HG03342 (cell line): ENCODE results near the gene SLC9A2.

Experiments used
- ATAC-seq: cut with Tn5 transposase; IDR thresholded peaks from one replicate; pipeline ENCODE4 v1.9.1; 2021; ENCODE audit warnings: mild to moderate bottlenecking, moderate library complexity; ENCODE audit not compliant: unreplicated experiment

SLC9A2 gene

GRCh38 chr2:102615620-102616436 is 3.5 kb upstream of the SLC9A2 start:
- ATAC-seq = peak; percentile 94

GRCh38 chr2:102618452-102619413 is 620 bp upstream of the SLC9A2 start:
- no peak for ATAC-seq

DNA sequence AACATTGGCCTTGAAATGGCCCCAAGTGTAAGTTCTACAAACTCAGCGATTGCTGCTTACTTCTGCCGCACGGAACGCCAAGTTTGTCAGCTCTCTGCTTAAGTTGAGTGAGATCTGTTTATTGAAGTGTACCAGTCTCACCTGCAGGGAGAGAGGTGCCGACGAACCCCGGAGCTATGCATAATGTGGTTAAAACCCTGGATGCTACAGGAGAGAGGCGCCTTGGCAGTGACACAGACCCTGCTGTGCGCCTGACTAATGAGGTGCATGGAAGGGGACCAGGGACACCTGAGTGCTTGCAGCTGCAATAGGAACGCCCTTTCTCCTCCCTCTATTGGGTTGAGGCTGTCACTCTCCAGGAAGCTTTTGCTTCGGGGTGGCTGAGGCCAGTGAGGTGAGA is 979 bp downstream of the SLC9A2 start:
- ATAC-seq = no peak

DNA sequence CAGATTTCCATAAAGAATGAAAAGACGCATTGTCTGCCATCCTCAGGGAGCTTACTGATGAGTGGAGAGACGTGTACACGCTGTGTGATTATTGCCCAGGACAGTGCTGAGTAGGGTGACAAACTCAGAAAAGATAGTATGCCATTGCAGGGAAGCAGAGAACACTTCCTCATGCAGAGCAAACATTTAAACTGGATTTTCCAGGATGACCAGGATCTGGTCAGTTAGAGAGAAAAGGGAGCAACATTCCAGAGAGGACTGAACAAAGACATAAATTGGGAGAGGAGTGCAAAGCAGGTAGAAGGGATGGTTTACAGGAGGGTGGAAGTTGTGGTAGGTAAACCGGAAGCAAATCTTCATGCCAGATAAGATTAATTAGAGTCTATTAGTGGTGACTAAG is 2.3 kb downstream of the SLC9A2 start:
- ATAC-seq = no peak

DNA sequence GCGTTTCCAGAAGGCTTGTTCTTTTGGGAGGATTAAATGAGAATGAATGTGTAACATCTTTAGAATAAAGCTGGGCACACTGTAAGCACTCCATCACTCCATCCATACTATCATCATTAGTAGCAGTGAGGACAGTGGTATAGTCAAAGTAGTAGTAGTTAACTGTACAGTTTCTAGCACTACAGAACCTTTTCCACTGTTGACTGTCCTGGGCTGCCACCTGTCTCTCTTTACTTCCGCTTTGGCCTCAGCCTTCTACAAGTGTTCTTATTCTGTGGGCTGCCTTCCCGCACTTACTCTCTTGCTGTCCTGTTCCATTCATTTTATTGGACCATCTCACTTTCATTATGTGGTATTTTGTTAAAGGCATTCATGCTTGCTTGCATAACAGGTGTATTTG is 3.3 kb downstream of the SLC9A2 start:
- ATAC-seq = no peak

DNA sequence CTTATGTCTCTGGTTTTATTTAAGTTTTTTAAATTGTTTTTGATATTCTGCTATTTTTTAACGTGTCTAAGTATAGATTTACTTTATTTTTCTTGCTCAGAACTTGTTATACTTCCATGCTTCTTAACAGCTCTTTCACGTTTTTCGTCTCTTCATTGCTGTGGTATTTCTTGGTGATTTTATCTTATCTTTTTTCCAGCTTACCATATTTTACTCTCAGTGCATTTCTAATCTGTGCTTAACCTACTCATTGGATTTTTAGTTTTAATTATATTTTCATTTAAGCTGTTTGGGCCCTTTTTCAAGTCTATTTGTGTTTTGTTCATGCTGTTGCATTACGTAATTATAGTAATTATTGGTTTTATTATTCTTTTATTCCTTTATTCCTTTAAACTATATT is 11.1 kb downstream of the SLC9A2 start:
- ATAC-seq = no peak

GRCh38 chr2:102632380-102633175 is 13.2 kb downstream of the SLC9A2 start:
- no peak for ATAC-seq

GRCh38 chr2:102634831-102635241 is 15.5 kb downstream of the SLC9A2 start:
- no peak for ATAC-seq

GRCh38 chr2:102635317-102635716 is 16.0 kb downstream of the SLC9A2 start:
- no peak for ATAC-seq

GRCh38 chr2:102636283-102636907 is 17.0 kb downstream of the SLC9A2 start:
- no peak for ATAC-seq

GRCh38 chr2:102637358-102637757 is 18.0 kb downstream of the SLC9A2 start:
- ATAC-seq = no peak

- ATAC-seq = no peak
These were observed 20.1 kb downstream of the SLC9A2 start for GRCh38 chr2:102639429-102639828.

- no peak for ATAC-seq
These were observed 32.8 kb downstream of the SLC9A2 start for GRCh38 chr2:102652126-102652525.

GRCh38 chr2:102657770-102658169 is 38.4 kb downstream of the SLC9A2 start:
- peak; percentile 71 for ATAC-seq

DNA sequence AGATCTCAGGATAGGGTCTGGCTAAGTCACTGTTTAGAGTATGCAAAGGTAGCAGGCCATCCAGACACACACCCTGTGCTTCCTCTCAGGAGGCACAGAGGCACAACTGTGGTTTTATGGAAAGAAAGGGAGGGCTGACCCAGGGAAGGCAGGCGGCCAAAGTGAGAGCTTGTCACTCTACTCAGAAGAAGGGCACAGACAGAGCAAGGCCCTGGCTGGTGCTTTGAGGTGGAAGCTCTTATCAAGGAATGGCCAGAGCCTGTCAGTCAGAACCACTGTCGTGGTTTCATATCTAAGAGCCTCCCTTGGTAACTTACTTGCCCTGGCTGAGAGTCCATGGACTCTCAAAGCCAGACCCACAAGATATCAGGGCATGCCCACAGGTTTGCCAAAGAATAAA is 40.7 kb downstream of the SLC9A2 start:
- no peak for ATAC-seq

DNA sequence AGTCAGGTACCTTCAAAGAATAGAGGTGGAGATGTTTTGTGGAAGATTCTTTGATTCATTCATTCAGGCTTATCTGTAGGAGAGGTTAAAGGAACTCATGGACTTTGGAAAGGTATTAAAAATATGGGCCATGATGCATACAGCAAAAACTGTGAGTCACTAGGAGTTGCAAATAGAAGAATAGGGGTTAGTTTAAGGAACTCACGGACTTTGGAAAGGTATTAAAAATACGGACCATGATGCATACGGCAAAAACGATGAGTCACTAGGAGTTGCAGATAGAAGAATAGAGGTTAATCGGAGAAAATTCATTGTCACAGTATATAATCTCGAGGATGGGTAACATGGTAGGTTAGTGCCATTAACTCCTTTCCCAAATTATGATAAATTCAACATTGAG is 41.2 kb downstream of the SLC9A2 start:
- no peak for ATAC-seq

DNA sequence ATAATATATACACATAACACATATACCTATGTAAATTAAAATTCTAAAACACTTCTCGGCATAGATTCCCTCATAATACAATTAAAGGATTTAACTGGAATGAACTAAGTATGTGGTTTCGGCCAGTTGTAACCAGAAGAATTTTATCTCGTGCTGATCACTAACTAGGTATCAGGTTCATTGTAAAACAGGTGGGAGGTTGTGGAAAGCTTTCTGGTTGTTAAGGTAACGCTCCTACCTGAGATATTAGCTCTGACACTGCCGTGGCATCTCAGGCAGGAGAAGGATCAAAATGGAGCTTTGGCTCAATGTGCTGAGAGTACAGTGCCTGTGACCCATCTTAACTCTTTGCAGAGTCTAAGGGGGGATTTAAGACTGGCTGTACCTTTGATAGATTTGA is 42.5 kb downstream of the SLC9A2 start:
- no peak for ATAC-seq

- ATAC-seq = no peak
These were observed 43.5 kb downstream of the SLC9A2 start for GRCh38 chr2:102662833-102663232.

DNA sequence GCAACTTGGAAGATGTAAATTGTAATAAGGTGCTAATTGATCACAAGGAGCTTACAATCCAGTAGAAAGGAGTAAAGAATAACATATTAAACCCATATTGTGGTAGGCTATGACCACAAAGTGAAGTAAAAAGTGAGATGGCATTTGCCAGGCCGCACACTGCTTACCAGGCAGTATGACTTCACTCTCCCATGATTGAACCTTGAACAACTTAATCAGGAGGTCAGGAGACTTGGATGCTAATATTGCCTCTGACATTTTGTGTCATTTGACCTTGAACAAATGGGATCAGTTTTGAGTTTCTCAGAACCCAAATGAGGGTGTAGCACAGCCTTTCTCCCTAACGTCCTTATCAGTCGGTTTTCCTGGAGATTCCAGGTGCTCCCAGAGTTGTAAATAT is 44.0 kb downstream of the SLC9A2 start:
- ATAC-seq = no peak

GRCh38 chr2:102664471-102664909 is 45.1 kb downstream of the SLC9A2 start:
- peak; percentile 72 for ATAC-seq

- no peak for ATAC-seq
These were observed 47.7 kb downstream of the SLC9A2 start for GRCh38 chr2:102667072-102667471.
